Cardiac muscle cell (in vitro differentiated cells and primary cell): Measurements from ENCODE around the gene IRF4. TPM values are rescaled to one million over a fixed set of nuclear protein-coding genes. Genes with fewer than 3 reads are reported as not detected.

ENCODE experiments used
- DNase-seq, 2 donors: peaks; one replicate each; pipeline versions ENCODE4 v3.0.0 to v3.0.0-alpha.2; 2010 to 2017; ENCODE audit warnings: low read depth in 1 of 2, low spot score in 1 of 2
- H3K27ac ChIP-seq: fragments of 200-600 bp; sonication (generic); 2 replicates; pipeline ENCODE4 v1.5.1; 2016
- H3K27me3 ChIP-seq: fragments of 200-600 bp; sonication (generic); 2 replicates; pipeline ENCODE4 v1.6.0; 2016; ENCODE audit warnings: control low read depth
- H3K36me3 ChIP-seq: fragments of 200-600 bp; sonication (generic); 2 replicates; pipeline ENCODE4 v1.5.1; 2016; ENCODE audit warnings: control low read depth
- H3K4me1 ChIP-seq: fragments of 200-600 bp; sonication (generic); 2 replicates; pipeline ENCODE4 v1.8.1; 2017; ENCODE audit warnings: low read depth, mild to moderate bottlenecking, mixed run types
- H3K4me3 ChIP-seq: fragments of 200-600 bp; sonication (generic); 2 replicates; pipeline ENCODE4 v1.5.1; 2016; ENCODE audit warnings: mild to moderate bottlenecking
- H3K9me3 ChIP-seq: fragments of 200-600 bp; sonication (generic); 2 replicates; pipeline ENCODE4 v1.5.1; 2017; ENCODE audit warnings: low read depth, mild to moderate bottlenecking, control low read depth
- CTCF ChIP-seq: IDR thresholded peaks from 2 replicates; pipeline ENCODE4 v1.5.1; 2012; ENCODE audit warnings: low read depth, mild to moderate bottlenecking, low read length
- polyA plus RNA-seq: library from polyadenylated mRNA; unstranded; fragments of >200 nt; fragmentation: Nextera tagmentation; extraction: Ambion mirVana; gene quantifications from 2 replicates; pipeline ENCODE4 v1.2.1, GENCODE V29; 2016
- total RNA-seq: library from RNA; depleted of rRNA; stranded (reverse); fragments of >200 nt; gene quantifications from 2 replicates; pipeline ENCODE4 v1.2.3, GENCODE V29; 2016

Gene IRF4
- total and polyA plus RNA-seq, 2 experiments from 2014 or later, result not detected

GRCh38 chr6:445571-446417, 54.2 kb downstream of the IRF4 start:
- no peak for TF ChIP-seq CTCF
- no peak for DNase-seq

GRCh38 chr6:446418-447366, 55.1 kb downstream of the IRF4 start:
- H3K27me3 ChIP-seq, result no peaks in the 10 kb centered on the region
- no peaks in the 10 kb centered on the region for H3K9me3 ChIP-seq
- no peak for DNase-seq
- H3K4me3 ChIP-seq, result no peak overlapping the region
- TF ChIP-seq CTCF, result no peak
- H3K4me1 ChIP-seq, result no peaks in the 10 kb centered on the region
- H3K36me3 ChIP-seq, result no peaks in the 10 kb centered on the region
- H3K27ac ChIP-seq, result no peak overlapping the region

More at GRCh38 chr6:445571-446417, 54.2 kb downstream of the IRF4 start:
- Histone ChIP-seq H3K4me3 (no peak overlapping the region), H3K36me3 (no peaks in the 10 kb centered on the region), H3K4me1 (no peaks in the 10 kb centered on the region), H3K27me3 (no peaks in the 10 kb centered on the region), H3K9me3 (no peaks in the 10 kb centered on the region), H3K27ac (no peak overlapping the region)

- TF ChIP-seq CTCF, result no peak
- H3K27ac ChIP-seq, result no peak overlapping the region
- no peak for DNase-seq
- no peaks in the 10 kb centered on the region for H3K27me3 ChIP-seq
- H3K4me1 ChIP-seq, result no peaks in the 10 kb centered on the region
- H3K9me3 ChIP-seq, result no peaks in the 10 kb centered on the region
- no peak overlapping the region for H3K4me3 ChIP-seq
- no peaks in the 10 kb centered on the region for H3K36me3 ChIP-seq
These were observed 56.0 kb downstream of the IRF4 start for GRCh38 chr6:447381-448165.

- Histone ChIP-seq H3K9me3 (no peaks in the 10 kb centered on the region), H3K4me3 (no peak overlapping the region), H3K36me3 (no peaks in the 10 kb centered on the region), H3K27me3 (no peaks in the 10 kb centered on the region), H3K27ac (no peak overlapping the region), H3K4me1 (no peaks in the 10 kb centered on the region)
- TF ChIP-seq CTCF, result no peak
- no peak for DNase-seq
These were observed 56.9 kb downstream of the IRF4 start for GRCh38 chr6:448296-449056.

GRCh38 chr6:449057-449430, 57.5 kb downstream of the IRF4 start:
- no peak for DNase-seq
- no peak overlapping the region for H3K27ac ChIP-seq

More at GRCh38 chr6:449057-449430, 57.5 kb downstream of the IRF4 start:
- Histone ChIP-seq H3K4me3 (no peak overlapping the region), H3K9me3 (no peaks in the 10 kb centered on the region), H3K4me1 (no peaks in the 10 kb centered on the region), H3K27me3 (no peaks in the 10 kb centered on the region), H3K36me3 (no peaks in the 10 kb centered on the region)
- TF ChIP-seq CTCF, result no peak
